H9 (cell line): ENCODE measurements around the gene POLDIP3. TPM values are rescaled to one million over a fixed set of nuclear protein-coding genes. Genes with fewer than 3 reads are reported as not detected.
A peak's percentile ranks its signal among the peaks of the same experiment; 100 is the strongest.

Experiments used
- DNase-seq: peaks from one replicate; pipeline ENCODE4 v3.0.0-alpha.2; 2017
- H2AFZ ChIP-seq: one replicate; pipeline ENCODE4 v1.6.1; 2013; ENCODE audit warnings: mild to moderate bottlenecking, low read length, control low read depth, moderate library complexity
- H2AK5ac ChIP-seq: 2 replicates; pipeline ENCODE4 v1.6.1; 2013; ENCODE audit warnings: low read length, control low read depth, mixed read lengths; ENCODE audit not compliant: insufficient read length
- H2BK120ac ChIP-seq: one replicate; pipeline ENCODE4 v1.6.1; 2013; ENCODE audit warnings: low read depth, mild to moderate bottlenecking, low read length, control low read depth, inconsistent platforms; ENCODE audit not compliant: poor library complexity, severe bottlenecking
- H2BK12ac ChIP-seq: 2 replicates; pipeline ENCODE4 v1.6.1; 2013; ENCODE audit warnings: low read length, control low read depth, mixed read lengths, low read depth; ENCODE audit not compliant: insufficient read length
- H2BK15ac ChIP-seq: 2 replicates; pipeline ENCODE4 v1.6.1; 2013; ENCODE audit warnings: low read depth, low read length, control low read depth
- H2BK20ac ChIP-seq: one replicate; pipeline ENCODE4 v1.6.1; 2013; ENCODE audit warnings: low read depth, mild to moderate bottlenecking, low read length, control low read depth, inconsistent platforms; ENCODE audit not compliant: poor library complexity, severe bottlenecking
- H2BK5ac ChIP-seq: 2 replicates; pipeline ENCODE4 v1.6.1; 2013; ENCODE audit warnings: low read length, control low read depth, mixed read lengths; ENCODE audit not compliant: insufficient read length
- H3K14ac ChIP-seq: 2 replicates; pipeline ENCODE4 v1.6.1; 2013; ENCODE audit warnings: low read length, control low read depth; ENCODE audit not compliant: insufficient read depth
- H3K18ac ChIP-seq: 2 replicates; pipeline ENCODE4 v1.6.1; 2013; ENCODE audit warnings: low read depth, mild to moderate bottlenecking, mixed read lengths, low read length, control low read depth; ENCODE audit not compliant: insufficient read length
- H3K23ac ChIP-seq: 2 replicates; pipeline ENCODE4 v1.6.1; 2013; ENCODE audit warnings: low read length, control low read depth, mixed read lengths, low read depth; ENCODE audit not compliant: insufficient read length
- H3K23me2 ChIP-seq: 2 replicates; pipeline ENCODE4 v1.6.1; 2013; ENCODE audit warnings: low read depth, mild to moderate bottlenecking, mixed read lengths, low read length, control low read depth; ENCODE audit not compliant: insufficient read length, poor library complexity, severe bottlenecking
- H3K27ac ChIP-seq: 2 replicates; pipeline ENCODE4 v1.5.1; 2013; ENCODE audit warnings: low read length, control low read depth, mixed read lengths, low read depth; ENCODE audit not compliant: insufficient read length
- H3K27me3 ChIP-seq: 2 replicates; pipeline ENCODE4 v1.6.1; 2013; ENCODE audit warnings: low read length, control low read depth, inconsistent platforms; ENCODE audit not compliant: insufficient read depth
- H3K4ac ChIP-seq: 2 replicates; pipeline ENCODE4 v1.6.1; 2013; ENCODE audit warnings: low read depth, mild to moderate bottlenecking, control low read depth, inconsistent platforms, low read length, moderate library complexity
- H3K4me1 ChIP-seq: 2 replicates; pipeline ENCODE4 v1.6.1; 2013; ENCODE audit warnings: low read length, control low read depth, inconsistent platforms; ENCODE audit not compliant: insufficient read depth
- H3K4me2 ChIP-seq: 2 replicates; pipeline ENCODE4 v1.6.1; 2013; ENCODE audit warnings: low read length, control low read depth, mixed read lengths; ENCODE audit not compliant: insufficient read length, insufficient read depth
- H3K56ac ChIP-seq: 2 replicates; pipeline ENCODE4 v1.6.1; 2013; ENCODE audit warnings: low read depth, mild to moderate bottlenecking, mixed read lengths, low read length, control low read depth; ENCODE audit not compliant: insufficient read length
- H3K79me1 ChIP-seq: 2 replicates; pipeline ENCODE4 v1.6.1; 2013; ENCODE audit warnings: low read depth, mild to moderate bottlenecking, moderate library complexity, low read length, control low read depth, inconsistent platforms; ENCODE audit not compliant: insufficient read depth, poor library complexity, severe bottlenecking
- H3K79me2 ChIP-seq: 2 replicates; pipeline ENCODE4 v1.6.1; 2013; ENCODE audit warnings: low read length, control low read depth, inconsistent platforms; ENCODE audit not compliant: insufficient read depth
- H3K9ac ChIP-seq: 2 replicates; pipeline ENCODE4 v1.6.1; 2013; ENCODE audit warnings: low read length, control low read depth, mixed read lengths; ENCODE audit not compliant: insufficient read length; ENCODE audit errors: extremely low read depth
- H3K9me3 ChIP-seq: one replicate; pipeline ENCODE4 v1.6.1; 2013; ENCODE audit warnings: low read depth, low read length, inconsistent platforms; ENCODE audit not compliant: control insufficient read depth
- H3T11ph ChIP-seq: one replicate; pipeline ENCODE4 v1.6.1; 2013; ENCODE audit warnings: mild to moderate bottlenecking, low read length, control low read depth, inconsistent platforms
- H4K20me1 ChIP-seq: one replicate; pipeline ENCODE4 v1.6.1; 2013; ENCODE audit not compliant: control insufficient read depth, insufficient read length, insufficient read depth
- H4K5ac ChIP-seq: 2 replicates; pipeline ENCODE4 v1.6.1; 2013; ENCODE audit warnings: low read depth, mild to moderate bottlenecking, mixed read lengths, low read length, control low read depth; ENCODE audit not compliant: insufficient read length
- H4K8ac ChIP-seq: replicated peaks from 2 replicates; pipeline ENCODE4 v1.6.1; 2013; ENCODE audit warnings: low read length, control low read depth, mixed read lengths, low read depth; ENCODE audit not compliant: insufficient read length
- H4K91ac ChIP-seq: 2 replicates; pipeline ENCODE4 v1.6.1; 2013; ENCODE audit warnings: low read depth, mild to moderate bottlenecking, moderate library complexity, mixed read lengths, low read length, control low read depth; ENCODE audit not compliant: insufficient read length
- H3K27ac Mint-ChIP-seq, 3 experiments: 2 replicates in 2 of 3; 3 replicates in 1 of 3; pipeline ENCODE4 v1.8.0; 2020 to 2021; ENCODE audit warnings: mixed read lengths in 3 of 3, mild to moderate bottlenecking in 1 of 3, moderate library complexity in 1 of 3
- H3K27me3 Mint-ChIP-seq: 2 replicates; pipeline ENCODE4 v1.8.0; 2021; ENCODE audit warnings: low read depth, mild to moderate bottlenecking, moderate library complexity, mixed read lengths
- H3K36me3 Mint-ChIP-seq, 3 experiments: 2 replicates in 2 of 3; 3 replicates in 1 of 3; pipeline ENCODE4 v1.8.0; 2020 to 2021; ENCODE audit warnings: low read depth in 3 of 3, mixed read lengths in 3 of 3; ENCODE audit not compliant: insufficient read depth in 1 of 3
- H3K4me1 Mint-ChIP-seq, 2 experiments: 2 replicates each; pipeline ENCODE4 v1.8.0; 2020; ENCODE audit warnings: mixed read lengths in 2 of 2
- H3K4me3 Mint-ChIP-seq, 2 experiments: 2 replicates in 1 of 2; 3 replicates in 1 of 2; pipeline ENCODE4 v1.8.0; 2020 to 2021; ENCODE audit warnings: mild to moderate bottlenecking in 2 of 2, mixed read lengths in 2 of 2, moderate library complexity in 1 of 2
- H3K9me3 Mint-ChIP-seq, 2 experiments: 2 replicates in 1 of 2; 3 replicates in 1 of 2; pipeline ENCODE4 v1.8.0; 2020; ENCODE audit warnings: mild to moderate bottlenecking in 2 of 2, mixed read lengths in 2 of 2, moderate library complexity in 1 of 2
- CTCF ChIP-seq: fragments of 200-600 bp; sonication (generic); conservative IDR thresholded peaks from 3 replicates; pipeline ENCODE4 v1.8.0; 2021; ENCODE audit warnings: antibody characterized with exemption, mild to moderate bottlenecking
- WGBS: extraction: QIAGEN DNeasy Blood & Tissue Kit; methylation state at CpG from one replicate; pipeline ENCODE4 v1.1.7; 2013; ENCODE audit warnings: missing lambda C conversion rate, low lambda C conversion rate, mixed read lengths; ENCODE audit not compliant: insufficient read length; ENCODE audit errors: extremely low coverage; 5-methylcytosine and 5-hydroxymethylcytosine counted together
- total RNA-seq: library from RNA; stranded (reverse); gene quantifications from 2 replicates; pipeline ENCODE4 v1.2.1, GENCODE V29; 2021

POLDIP3 gene
- total RNA-seq, 1 experiment from 2014 or later, result 90.8 TPM

- Histone ChIP-seq H4K5ac (no peak overlapping the region), H3K9me3 (no peaks in the 10 kb centered on the region), H2AFZ (no peak overlapping the region), H3K23ac (no peak overlapping the region), H2BK15ac (no peak overlapping the region), H3K27ac (no peak overlapping the region), H3K23me2 (no peaks in the 10 kb centered on the region), H3K18ac (no peak overlapping the region), H3K14ac (no peak overlapping the region), H3K27me3 (no peaks in the 10 kb centered on the region), H3K9ac (no peak overlapping the region), H3K4me1 (peaks cover 4% of the 10 kb centered on the region; the same call in 1 of the 2 replicates), H3K4ac (no peak overlapping the region), H2BK5ac (no peak overlapping the region), H3K56ac (no peak overlapping the region), H3T11ph (no peak overlapping the region), H2BK120ac (no peak overlapping the region), H2AK5ac (no peak overlapping the region), H4K91ac (no peak overlapping the region), H3K4me2 (no peak overlapping the region), H2BK20ac (no peak overlapping the region), H4K8ac (no peak overlapping the region), H4K20me1 (no peaks in the 10 kb centered on the region), H2BK12ac (no peak overlapping the region), H3K79me2 (no peaks in the 10 kb centered on the region), H3K79me1 (no peaks in the 10 kb centered on the region)
- peak overlapping the region in 2 of 3 experiments; percentile 31 to 83; a peak in 1 of 7 replicates for H3K27ac Mint-ChIP-seq
- peaks cover 0 to 9% (median 3%) of the 10 kb centered on the region in 3 experiments; a peak in 5 of 7 replicates for H3K36me3 Mint-ChIP-seq
- peaks cover 35% of the 10 kb centered on the region for H3K27me3 Mint-ChIP-seq
- no peak for TF ChIP-seq CTCF
- H3K9me3 Mint-ChIP-seq, result peaks cover 0 to 3% of the 10 kb centered on the region in 2 experiments; a peak in 1 of 5 replicates
- WGBS, result no CpG with 5 or more reads among the region's 2 CpGs
- peaks cover 9 to 21% of the 10 kb centered on the region in 2 experiments for H3K4me1 Mint-ChIP-seq
- H3K4me3 Mint-ChIP-seq, result no peak overlapping the region
- no peak for DNase-seq
Observed at GRCh38 chr22:42562684-42563083, 52.0 kb downstream of the POLDIP3 start.
